ENCODE results near the gene TSPAN9.
A peak's percentile ranks its signal among the peaks of the same experiment; 100 is the strongest.

TSPAN9 gene

DNA sequence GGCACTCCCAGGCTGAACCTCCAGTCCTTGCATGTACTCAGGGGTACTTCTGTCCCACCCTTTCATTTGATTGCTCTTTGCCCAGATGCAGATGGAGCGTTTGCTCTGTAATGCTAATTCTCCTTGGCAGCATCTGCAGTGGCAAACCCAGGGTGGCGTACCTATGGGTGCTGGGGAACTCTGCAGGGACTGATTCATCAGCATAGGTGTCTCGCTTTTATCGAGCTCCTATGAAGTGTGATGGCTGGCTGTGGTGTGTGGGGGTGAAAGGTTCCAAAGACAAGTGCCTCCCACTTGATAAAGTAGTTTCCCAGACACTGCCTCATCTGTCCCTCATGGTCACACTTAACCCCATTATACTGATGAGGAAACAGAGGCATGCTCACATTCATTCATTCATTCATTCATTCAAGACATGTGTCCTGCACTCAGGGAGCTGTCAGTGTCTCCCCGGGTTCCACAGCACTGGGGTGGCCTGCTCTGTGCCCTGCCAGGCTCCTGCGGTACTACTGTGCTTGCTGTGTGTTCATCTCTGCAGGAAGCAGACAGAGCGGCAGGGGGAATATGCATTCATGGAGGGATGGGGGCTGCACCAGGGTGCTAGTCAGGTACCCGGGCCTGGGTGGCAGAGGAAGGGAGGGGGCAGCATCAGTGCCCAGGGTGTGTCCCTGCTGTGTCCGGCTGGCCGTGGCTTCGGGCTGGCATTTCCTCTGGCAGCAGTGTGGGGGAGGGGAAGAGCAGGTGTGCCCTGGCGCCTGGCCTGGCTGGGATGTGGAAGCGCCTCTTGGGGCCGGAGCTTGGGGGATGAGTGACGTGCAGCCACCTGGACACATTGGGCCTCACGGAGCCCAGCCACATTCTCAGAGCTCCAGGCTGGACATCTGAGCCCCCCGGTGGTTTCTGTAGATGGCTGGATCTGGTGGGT, 110.9 kb downstream of the TSPAN9 start:
- no peak for DNase-seq (ENCODE audit: low spot score)

DNA sequence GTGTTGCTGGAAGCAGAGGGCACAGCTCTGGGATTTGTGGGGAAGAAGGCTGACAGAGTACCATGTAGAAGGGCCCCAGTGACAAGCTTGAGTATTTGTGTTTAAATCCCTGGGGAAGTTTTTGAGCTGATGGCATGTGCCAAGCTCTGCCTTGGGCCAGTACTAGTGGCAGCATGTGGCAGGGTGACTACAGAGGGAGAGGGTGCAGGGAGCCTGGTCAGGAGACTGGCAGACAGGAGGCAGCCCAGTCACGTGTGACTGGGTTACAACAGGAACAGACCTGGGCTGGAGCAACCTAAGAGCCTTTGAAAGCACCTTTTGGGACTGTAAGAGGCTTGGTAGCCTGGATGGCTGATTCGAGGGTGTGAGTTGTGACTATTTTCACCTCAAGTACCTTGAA, 112.1 kb downstream of the TSPAN9 start:
- DNase-seq (ENCODE audit: low spot score), result no peak

DNA sequence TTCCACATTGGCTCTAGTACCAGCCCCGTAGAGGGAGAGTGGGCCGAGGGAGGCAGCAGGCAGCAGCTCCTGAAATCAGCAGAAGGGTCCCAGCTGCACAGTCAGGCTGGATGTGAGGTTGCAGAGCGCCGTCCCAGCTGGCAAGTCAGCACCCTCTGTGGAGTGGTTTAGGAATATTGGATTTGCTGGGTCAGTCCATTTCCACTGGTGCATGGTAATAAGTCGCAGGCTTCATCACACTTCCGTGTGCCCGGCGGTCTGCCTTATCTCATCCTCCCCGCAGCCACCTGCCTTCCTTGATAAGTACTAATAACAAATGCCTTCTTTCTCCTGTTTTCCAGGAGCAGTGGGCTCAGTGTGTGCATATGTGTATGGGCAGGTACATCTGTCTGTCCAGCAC, 112.9 kb downstream of the TSPAN9 start:
- DNase-seq (ENCODE audit: low spot score), result no peak

DNA sequence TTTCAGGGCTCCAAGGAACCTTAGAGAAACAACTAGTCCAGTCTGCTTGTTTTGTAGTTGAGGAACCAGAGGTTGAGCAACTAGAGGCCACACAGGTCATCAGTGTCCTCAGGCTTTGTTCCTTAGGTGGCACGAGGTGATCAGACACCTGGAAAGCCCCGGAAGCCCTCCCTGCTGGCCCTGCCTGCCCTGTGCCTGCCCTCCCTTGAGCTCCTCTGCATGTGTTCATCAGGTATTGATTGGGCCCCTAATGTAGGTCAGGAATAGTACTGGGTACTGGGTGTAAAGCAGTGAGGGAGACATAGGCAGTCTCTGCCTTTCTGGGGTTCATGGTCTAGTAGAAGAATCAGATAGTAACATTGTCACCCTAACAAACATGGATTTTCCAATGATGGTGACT, 114.3 kb downstream of the TSPAN9 start:
- no peak for DNase-seq (ENCODE audit: low spot score)

DNA sequence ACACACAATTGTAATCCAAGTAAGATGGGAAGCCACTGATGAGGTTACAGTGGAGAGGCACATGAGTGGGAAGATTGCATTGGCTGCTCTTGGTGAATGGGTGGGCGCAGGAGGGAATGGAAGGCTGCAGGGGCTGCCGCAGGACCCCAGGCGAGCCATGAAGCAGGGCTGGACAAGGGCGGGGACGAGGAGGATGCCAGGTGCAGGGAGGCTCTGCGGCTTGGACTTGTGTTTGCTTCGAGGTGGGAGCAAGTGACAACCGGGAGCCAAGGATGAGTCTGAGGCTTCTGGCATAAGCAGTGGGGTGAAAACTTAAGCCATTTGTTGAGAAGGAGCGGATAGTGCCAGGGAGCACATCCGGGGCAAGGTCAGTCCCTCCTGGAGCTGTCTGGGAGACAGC, 115.0 kb downstream of the TSPAN9 start:
- no peak for DNase-seq (ENCODE audit: low spot score)

DNA sequence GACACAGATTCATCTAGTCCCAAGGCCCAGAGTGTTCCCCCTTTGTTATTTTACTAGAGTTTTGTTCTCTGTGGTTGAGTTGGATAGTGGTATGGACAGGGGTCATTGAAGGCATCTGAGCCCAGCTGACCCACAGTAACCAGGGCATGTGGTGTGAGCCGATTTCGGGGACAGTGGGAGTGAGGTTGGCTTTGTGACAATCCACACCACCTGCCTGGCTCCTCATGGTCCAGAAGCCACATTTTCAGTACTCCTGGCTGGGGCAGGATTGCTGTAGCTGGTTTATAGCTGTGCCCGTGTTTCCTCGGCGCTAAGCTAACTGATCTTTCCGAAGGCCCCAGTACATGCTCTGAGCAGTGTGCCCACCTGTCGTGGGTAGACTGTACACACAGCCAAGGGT, 116.0 kb downstream of the TSPAN9 start:
- no peak for DNase-seq (ENCODE audit: low spot score)

DNA sequence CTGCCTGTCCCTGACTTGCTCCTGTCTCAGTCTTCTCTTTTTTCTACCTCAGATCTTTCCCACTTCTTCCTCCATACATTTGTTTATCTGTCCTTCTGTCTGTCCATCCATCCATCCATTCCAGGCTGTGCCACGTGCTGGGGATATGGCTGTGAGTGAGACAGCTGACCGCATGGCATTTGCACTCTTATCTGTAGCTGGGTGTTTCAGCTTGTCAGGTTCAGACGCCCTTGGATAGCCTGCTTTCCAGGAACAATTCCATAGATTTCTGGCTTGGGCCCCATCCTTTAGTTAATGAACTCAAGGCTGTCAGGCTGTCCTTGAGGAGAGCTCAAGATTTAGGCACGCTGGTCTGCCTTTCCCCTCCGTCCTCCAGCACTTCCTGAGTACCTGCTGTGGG, 116.6 kb downstream of the TSPAN9 start:
- DNase-seq (ENCODE audit: low spot score), result no peak

DNA sequence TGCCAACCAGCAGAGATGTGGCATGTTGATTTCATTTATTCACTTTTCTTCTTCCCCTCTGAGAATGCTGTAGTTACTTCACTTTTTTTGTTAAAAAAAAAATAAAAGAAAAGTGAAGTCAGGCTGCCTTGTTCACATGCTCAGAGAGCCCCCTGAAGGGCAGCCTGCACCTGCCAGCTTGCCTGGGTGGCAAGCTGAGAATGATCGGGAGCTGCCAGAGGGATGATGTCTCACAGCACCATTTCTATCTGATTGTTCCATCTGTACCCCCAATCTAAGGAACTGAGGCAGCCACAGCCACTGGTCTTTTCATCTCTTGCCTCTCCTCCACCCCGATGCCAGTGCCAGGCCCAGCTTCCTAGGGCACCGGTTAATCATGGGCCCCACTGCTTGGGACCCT, 118.2 kb downstream of the TSPAN9 start:
- DNase-seq (ENCODE audit: low spot score), result no peak

DNA sequence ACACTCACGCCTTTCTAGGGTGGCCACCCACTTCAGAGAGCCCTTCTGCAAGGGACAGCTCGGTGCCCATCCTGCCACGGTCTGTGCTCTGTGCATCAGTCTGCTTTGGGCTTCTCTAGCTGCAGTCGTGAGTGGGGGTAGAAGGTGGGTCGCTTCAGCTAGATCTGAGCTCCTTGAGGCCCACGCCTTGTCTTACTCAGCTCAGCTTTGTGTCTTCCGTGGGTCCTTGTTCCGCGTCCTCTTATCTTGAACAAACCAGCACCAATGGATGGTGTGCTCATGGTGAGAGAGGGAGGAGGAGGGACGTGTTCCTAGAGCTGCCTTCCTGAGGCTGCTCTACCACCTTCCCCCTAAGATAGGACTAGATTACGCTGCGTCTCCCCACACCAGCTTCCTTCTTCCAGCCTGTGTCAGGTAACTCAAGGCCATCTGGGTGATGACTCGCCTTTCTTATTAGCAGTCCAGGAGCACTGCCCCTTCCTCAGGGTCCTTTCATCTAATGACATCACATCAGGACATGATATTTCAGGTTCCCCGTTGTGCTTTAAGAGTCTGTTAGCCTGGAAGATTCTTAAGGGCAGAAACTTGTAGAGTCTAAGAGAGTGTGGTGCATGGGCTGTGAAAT, 118.8 kb downstream of the TSPAN9 start:
- no peak for DNase-seq (ENCODE audit: low spot score)

DNA sequence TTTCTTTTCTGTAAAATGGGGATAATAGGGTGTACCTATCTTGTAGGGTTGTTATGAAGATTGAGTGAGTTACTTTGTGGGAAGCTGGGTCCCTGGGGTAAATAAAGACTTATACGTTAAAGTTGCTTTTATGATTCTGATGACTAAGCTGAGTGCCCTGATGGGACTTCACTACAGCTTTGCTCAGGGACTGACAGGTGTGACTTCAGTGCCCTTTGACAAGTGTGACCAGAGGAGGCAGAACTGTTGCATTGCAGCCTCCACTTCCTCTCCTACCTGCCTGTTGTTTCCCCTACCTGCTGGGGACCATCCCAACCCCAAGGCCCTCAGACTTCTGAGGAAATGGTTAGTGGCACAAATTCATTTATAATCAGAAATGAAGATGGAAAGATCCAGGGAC, 119.3 kb downstream of the TSPAN9 start:
- DNase-seq (ENCODE audit: low spot score), result no peak

DNA sequence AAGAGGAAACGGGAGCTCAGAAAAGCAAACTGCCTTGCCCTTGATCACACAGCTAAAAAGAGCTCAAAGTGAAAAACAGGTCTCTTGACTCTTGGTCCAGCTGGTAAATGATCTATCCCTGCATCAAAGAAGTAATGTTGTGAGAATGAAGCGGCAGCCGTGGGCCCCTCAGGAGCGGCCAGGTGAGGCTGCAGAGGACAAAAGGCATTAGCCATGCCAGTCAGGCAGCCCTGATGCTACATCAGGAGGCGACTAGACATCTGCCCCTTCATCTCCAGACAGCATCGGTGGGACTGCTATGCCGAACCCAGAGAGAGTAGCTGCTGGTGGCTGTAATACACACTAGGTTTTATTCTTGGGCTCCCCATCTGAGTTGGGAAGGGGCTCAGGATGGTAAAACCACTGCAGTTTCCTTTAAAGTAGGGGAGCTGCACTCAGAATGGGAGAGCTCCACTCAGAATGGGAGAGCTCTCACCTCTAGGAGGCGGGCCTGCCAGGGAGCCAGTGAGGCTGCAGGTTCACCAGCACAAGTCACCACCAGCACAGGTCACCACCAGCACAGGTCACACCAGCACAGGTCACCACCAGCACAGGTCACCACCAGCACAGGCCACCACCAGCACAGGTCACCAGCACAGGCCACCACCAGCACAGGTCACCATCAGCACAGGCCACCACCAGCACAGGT, 120.1 kb downstream of the TSPAN9 start:
- DNase-seq (ENCODE audit: low spot score), result no peak

DNA sequence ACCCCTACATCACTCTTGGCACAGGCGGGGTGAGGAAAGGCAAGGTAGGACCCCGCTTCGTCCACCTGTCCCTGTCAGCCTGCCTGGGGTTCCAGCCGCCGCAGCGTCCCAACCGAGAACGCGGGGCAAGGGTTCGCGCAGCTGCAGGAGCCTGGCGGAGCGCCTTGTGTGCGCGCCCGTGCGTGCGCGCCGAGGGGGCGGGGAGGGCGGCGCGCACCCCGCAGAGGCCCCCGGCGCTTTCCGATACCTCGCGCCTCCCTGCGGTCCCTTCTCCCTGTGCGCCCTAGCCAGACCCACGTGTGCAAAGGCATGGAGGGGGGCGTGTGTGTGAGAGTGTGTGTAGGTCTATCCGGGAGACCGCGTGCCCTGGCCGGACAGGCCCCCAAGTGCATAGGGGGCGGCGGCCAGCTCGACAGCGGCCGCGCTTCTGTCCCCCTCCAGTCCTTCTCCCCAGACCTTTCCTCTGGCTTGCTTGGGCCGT, 122.4 kb downstream of the TSPAN9 start:
- DNase-seq (ENCODE audit: low spot score), result no peak

DNA sequence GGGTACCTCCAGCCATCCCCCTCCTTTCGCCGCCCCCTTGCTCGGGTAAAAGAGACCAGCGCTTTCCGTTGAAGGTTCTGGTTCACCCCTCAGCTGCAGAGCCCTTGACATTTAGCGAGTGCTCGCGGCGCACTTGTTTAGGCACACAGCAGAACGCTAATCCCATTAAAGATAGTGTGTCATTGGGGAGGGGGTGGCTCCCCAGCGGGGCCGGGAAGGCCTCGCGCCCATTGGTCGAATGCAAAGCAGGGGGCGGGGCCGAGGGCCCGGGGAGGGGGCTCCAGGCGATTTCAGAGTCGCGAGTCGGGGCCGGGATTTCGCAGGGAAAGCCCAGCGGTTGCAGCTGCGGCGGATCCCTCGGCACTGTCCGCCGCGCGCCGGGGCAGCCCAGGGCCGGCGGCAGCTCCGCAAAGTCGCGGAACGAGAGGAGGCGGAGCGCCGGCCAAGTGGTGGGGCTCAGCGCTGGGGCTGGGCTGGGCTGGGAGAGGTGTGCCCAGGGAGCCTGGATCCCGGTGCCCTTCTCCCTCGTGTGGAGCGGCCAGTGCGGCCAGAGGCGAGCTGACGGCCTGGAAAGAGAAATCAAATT, 122.9 kb downstream of the TSPAN9 start:
- no peak for DNase-seq (ENCODE audit: low spot score)

DNA sequence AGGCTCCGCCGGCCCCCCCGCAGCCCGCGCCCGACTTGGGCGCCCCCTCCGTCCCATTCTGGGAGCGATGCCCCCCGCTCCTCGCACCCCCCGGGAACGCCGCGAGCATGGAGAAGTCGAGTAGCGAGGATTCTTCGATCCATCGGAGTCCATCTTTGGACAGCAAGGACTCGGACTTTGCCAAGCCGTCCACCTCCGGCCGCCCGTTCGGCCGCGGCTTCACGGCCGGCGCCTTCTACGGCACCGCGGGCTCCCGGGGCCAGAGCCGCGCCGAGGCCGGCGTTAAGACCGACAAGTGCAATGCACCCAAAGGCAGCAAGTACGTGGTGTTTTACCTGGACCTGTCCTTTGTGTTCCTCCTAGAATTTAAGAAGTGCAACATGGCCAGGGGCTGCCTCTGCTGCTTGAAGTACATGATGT, 123.6 kb downstream of the TSPAN9 start:
- DNase-seq (ENCODE audit: low spot score), result no peak

DNA sequence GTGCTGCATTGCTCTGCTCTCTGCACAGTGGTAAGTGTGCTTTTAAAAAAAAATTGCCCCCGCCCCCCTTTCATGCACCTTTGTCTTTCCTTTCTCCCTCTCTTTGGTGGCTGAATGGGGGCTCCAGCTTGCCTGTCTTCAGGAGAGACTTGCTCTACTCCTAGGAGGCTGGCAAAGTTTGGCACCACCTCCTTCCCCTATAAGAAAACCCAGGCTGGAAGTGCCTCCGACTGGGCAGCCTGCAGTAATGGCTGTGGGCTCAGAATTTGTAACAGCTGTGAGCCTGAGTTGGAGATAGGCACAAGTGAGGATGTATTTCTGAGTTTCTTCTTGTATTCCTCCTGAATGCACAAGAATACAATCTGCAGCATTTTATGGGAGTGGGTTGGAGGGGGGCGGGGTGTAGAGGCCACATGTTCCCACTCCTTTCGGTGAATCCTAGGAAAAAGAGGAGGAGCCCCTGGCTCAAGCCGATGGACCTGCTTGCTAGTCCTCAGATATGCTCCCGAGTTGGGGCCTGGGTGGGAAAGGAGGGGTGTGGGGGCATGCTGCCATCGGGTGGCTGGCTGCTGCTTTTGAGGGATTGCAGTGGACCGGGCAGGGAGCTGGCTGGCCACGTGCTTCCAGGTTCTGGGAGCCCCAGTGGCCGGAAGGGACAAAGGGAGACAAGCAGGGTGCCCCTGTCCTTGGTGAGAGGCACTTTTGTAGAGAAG, 124.3 kb downstream of the TSPAN9 start:
- DNase-seq (ENCODE audit: low spot score), result no peak

DNA sequence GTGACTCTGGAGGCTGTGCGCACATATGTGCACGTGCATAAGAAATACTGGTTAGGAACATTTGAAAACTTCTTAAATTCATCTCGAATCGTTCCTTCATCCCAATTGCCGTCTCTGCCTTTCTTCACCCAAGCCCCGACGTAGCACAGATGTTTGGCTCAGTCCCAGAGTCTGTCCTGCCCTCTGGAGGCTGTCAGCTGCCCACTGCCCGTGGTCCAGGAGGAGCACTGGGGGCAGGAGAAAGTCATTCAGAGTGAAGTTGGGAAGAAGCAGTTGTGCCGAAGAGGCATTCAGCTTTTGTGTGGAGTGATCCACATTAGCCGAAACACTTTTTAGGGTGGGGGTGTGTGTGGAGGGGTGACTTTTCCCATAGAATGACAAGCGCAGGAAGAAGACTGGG, 124.9 kb downstream of the TSPAN9 start:
- DNase-seq (ENCODE audit: low spot score), result no peak

DNA sequence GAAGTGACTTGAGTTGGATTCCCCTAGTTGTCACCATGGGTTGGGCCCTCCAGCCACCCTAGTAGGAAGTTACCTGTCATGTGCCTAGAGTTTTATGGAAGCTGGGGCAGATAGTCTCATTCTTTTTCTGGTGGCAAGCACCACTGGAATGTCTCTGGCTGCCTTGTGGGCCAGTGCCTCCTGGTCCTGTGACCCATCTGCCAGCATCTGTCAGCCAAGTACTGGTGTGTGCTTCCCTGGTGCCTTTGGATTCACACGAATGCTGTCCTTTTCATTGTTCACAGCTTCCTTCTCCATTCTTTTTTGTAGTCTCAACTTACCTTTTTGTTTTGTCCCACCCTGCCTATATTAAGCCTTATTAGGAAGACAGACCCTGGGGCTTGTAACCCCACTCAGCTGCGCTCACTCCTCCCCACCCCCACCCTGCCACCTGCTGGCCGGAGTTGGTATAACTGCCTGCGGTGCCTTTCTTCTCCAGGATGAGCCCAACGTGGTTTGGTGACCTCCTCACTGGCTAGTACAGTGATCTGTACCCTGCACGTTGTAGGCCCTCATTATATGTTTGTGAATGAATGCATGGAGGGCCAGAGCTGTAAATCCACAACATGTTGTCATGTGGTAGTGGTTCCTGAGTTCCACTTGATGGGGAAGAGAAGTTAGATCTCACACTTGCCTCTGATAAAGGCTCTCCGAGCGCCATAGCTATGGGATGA, 125.7 kb downstream of the TSPAN9 start:
- peak; percentile 17 for DNase-seq (ENCODE audit: low spot score)

DNA sequence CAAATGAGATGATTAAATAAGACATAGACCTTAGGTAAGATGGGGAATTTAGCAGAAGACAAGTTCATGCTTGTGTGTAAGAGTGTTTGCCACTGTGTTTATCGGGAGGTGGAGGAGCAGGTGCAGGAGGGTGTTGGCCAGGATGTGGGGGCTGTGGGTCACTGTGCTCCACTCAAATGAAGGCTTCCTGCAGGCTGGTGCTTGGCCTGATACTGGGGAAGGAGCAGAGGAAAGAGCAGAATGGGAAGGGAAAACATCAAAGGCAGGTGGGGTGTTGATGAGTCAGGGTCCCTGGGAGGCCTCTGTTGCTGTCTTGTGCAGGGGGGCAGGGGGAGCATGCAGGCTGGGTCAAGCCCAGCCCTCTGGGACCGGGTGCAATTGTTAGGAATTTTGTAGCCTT, 126.5 kb downstream of the TSPAN9 start:
- DNase-seq (ENCODE audit: low spot score), result no peak

DNA sequence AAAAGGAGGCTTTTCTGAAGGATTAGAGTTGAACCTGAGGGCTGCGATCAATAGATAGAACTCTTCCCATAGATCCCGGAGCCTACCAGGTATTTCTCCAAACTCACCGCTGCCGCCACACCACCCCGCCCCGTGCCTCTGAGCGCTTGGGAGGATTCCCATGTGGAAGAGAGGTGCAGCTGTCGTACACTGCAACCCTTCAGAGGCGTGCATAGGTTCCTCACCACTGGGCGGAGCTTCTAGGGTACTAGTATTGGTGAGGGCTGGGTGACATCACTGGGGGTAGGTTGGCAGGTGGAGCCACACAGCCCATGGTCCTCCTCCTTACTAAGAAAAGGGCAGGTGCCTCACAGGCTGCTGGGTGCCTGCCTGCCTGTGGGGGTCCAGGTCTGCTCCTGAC, 127.0 kb downstream of the TSPAN9 start:
- DNase-seq (ENCODE audit: low spot score), result no peak

DNA sequence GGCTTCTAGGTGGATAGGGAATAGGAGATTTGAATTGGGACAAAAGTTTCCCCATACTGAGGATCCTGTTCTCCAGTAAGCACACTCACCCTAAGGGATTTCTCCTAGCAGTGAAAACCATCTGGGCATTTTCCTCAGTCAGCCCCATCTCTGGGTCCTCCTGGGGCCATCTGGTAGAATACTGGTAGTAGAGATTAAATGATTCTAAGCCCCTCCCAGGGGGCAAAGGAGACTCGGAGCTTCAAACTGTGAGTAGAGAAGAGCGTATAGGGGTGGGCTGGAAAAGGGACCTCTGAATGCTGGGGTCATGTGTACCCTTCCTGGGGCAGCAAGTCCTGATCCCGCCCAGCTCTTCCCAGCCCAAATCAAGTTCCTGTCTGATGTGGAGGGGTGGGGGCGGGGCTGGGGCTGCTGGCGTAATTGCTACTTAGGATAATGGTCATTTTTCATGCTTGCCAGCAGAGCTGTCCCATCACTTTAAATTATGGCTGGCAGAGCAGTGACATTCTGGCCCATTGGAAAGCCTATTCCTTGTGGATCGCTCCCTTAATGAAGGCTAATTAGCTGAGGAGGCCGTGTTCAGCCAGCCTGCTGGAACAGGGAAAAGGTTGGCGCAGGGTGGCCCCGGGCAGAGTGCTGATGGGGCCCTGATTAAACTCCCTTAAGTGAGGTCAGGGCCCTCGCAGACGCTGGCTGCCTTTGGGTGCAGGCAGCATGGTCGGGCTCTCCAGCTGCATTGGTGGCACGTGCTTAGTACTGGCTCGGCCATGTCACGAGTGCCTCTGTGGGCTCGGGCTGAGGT, 127.8 kb downstream of the TSPAN9 start:
- DNase-seq (ENCODE audit: low spot score), result no peak
